Thoracic aorta (tissue), 2 donors: ENCODE results near the gene POP4. TPM values are rescaled to one million over a fixed set of nuclear protein-coding genes. Genes with fewer than 3 reads are reported as not detected.

Experiments used
- ATAC-seq: fragments of 150-250 bp; one replicate; pipeline ENCODE4 v1.8.0; 2017; ENCODE audit warnings: low read depth; ENCODE audit not compliant: insufficient number of reproducible peaks, low FRiP score
- DNase-seq: peaks from one replicate; pipeline ENCODE4 v3.0.0-alpha.2; 2020; ENCODE audit warnings: low spot score
- H3K27ac ChIP-seq, 2 donors: fragments of 200-600 bp; sonication (generic); 1 replicate in 1 of 2; 2 replicates in 1 of 2; pipeline ENCODE4 v1.5.1; 2016; ENCODE audit warnings: mild to moderate bottlenecking in 2 of 2, moderate library complexity in 2 of 2
- H3K27me3 ChIP-seq: fragments of 200-600 bp; sonication (generic); replicated peaks from 2 replicates; pipeline ENCODE4 v1.6.0; 2016; ENCODE audit warnings: mild to moderate bottlenecking; ENCODE audit not compliant: insufficient read depth
- H3K36me3 ChIP-seq: fragments of 200-600 bp; sonication (generic); one replicate; pipeline ENCODE4 v1.5.1; 2016
- H3K4me1 ChIP-seq, 2 donors: fragments of 200-600 bp; sonication (generic); 1 replicate in 1 of 2; 2 replicates in 1 of 2; pipeline versions ENCODE4 v1.5.1 to v1.6.0; 2016; ENCODE audit warnings: low read depth in 2 of 2, mild to moderate bottlenecking in 1 of 2; ENCODE audit not compliant: control insufficient read depth in 1 of 2
- H3K4me3 ChIP-seq: fragments of 200-600 bp; sonication (generic); 2 replicates; pipeline ENCODE4 v1.5.1; 2016; ENCODE audit warnings: mild to moderate bottlenecking
- H3K9me3 ChIP-seq: fragments of 200-600 bp; sonication (generic); 2 replicates; pipeline ENCODE4 v1.5.1; 2016
- CTCF ChIP-seq: fragments of 200-600 bp; sonication (generic); IDR thresholded peaks from one replicate; pipeline ENCODE4 v1.5.1; 2019; ENCODE audit warnings: antibody characterized with exemption
- total RNA-seq, 2 donors: library from RNA; depleted of rRNA; stranded (reverse); fragments of >200 nt; gene quantifications; one replicate each; pipeline versions ENCODE4 v1.1.0 to v1.2.3, GENCODE V29; 2016

The POP4 gene
- total RNA-seq, 2 donors from 2014 or later = 57.2 to 58.8 TPM

- ATAC-seq = no peak
- no peaks in the 10 kb centered on the region for H3K4me1 ChIP-seq
- DNase-seq = no peak
- H3K36me3 ChIP-seq = no peaks in the 10 kb centered on the region
- no peaks in the 10 kb centered on the region for H3K27me3 ChIP-seq
- no peak overlapping the region for H3K4me3 ChIP-seq
- H3K9me3 ChIP-seq = no peaks in the 10 kb centered on the region
- no peak overlapping the region for H3K27ac ChIP-seq
- TF ChIP-seq CTCF = no peak
Measured at GRCh38 chr19:29596080-29596727, 9.9 kb upstream of the POP4 start.

GRCh38 chr19:29596885-29597525 lies 9.1 kb upstream of the POP4 start:
- H3K27ac ChIP-seq = no peak overlapping the region
- DNase-seq = no peak
- no peaks in the 10 kb centered on the region for H3K27me3 ChIP-seq
- H3K9me3 ChIP-seq = no peaks in the 10 kb centered on the region
- no peak for TF ChIP-seq CTCF
- no peaks in the 10 kb centered on the region for H3K36me3 ChIP-seq
- no peak for ATAC-seq
- no peak overlapping the region for H3K4me3 ChIP-seq
- H3K4me1 ChIP-seq = no peaks in the 10 kb centered on the region

GRCh38 chr19:29598036-29598435 lies 8.0 kb upstream of the POP4 start:
- Histone ChIP-seq H3K36me3 (no peaks in the 10 kb centered on the region), H3K27ac (no peak overlapping the region), H3K4me3 (no peak overlapping the region), H3K9me3 (no peaks in the 10 kb centered on the region), H3K27me3 (no peaks in the 10 kb centered on the region), H3K4me1 (no peaks in the 10 kb centered on the region)
- TF ChIP-seq CTCF = no peak
- DNase-seq (no peak), ATAC-seq (no peak)

- DNase-seq = no peak
- no peak for ATAC-seq
- no peaks in the 10 kb centered on the region for H3K36me3 ChIP-seq
- no peaks in the 10 kb centered on the region for H3K27me3 ChIP-seq
- H3K27ac ChIP-seq = no peak overlapping the region
- H3K9me3 ChIP-seq = no peaks in the 10 kb centered on the region
- TF ChIP-seq CTCF = no peak
- no peak overlapping the region for H3K4me3 ChIP-seq
- H3K4me1 ChIP-seq = no peaks in the 10 kb centered on the region
Measured at GRCh38 chr19:29598496-29598895, 7.6 kb upstream of the POP4 start.

- DNase-seq = no peak
- H3K27ac ChIP-seq = no peak overlapping the region
- no peaks in the 10 kb centered on the region for H3K9me3 ChIP-seq
- H3K4me3 ChIP-seq = no peak overlapping the region
- TF ChIP-seq CTCF = no peak
- H3K36me3 ChIP-seq = no peaks in the 10 kb centered on the region
- peaks cover 5 to 16% of the 10 kb centered on the region in 2 donors for H3K4me1 ChIP-seq
- no peaks in the 10 kb centered on the region for H3K27me3 ChIP-seq
- ATAC-seq = no peak
Measured at GRCh38 chr19:29603308-29603707, 2.8 kb upstream of the POP4 start.
